Activated CD8-positive, alpha-beta memory T cell treated with anti-CD3 and anti-CD28 coated beads, Interleukin-2, amount 50 U/mL, for 48 hours (primary cell): ENCODE measurements around the gene HM13.
"Not testable (repeated sequence)": the region's sequence is repeated elsewhere in the genome, so short reads cannot be mapped to it uniquely, and the experiment has no call there.

ENCODE experiments used
- DNase-seq: peaks from one replicate; pipeline ENCODE4 v3.0.0-alpha.2; 2020

HM13 gene

GRCh38 chr20:31593221-31594001 lies 79.2 kb downstream of the HM13 start:
- DNase-seq, result no peak

DNA sequence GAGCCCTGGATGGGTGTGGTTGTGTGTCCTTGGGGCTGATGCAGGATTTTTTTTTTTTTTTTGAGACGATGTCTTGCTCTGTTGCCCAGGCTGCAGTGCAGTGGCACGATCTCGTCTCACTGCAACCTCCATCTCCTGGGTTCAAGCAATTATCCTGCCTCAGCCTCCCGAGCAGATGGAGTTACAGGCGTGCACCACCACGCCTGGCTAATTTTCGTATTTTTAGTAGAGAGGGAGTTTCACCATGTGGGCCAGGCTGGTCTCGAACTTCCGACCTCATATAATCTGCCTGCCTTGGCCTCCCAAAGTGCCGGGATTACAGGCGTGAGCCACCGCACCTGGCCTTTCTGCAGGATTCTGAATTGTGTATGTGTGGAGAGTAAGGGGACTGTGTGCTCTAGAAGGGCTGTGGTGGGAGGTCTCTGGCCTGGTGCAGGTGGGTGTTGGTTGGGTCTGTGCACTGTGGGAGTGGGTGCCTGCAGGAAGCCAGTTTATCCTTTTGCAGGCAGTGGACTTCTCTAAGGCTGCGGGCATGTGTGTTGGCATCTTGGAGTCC lies 79.8 kb downstream of the HM13 start:
- DNase-seq, result no peak

GRCh38 chr20:31594558-31595379 lies 80.5 kb downstream of the HM13 start:
- no peak for DNase-seq

DNA sequence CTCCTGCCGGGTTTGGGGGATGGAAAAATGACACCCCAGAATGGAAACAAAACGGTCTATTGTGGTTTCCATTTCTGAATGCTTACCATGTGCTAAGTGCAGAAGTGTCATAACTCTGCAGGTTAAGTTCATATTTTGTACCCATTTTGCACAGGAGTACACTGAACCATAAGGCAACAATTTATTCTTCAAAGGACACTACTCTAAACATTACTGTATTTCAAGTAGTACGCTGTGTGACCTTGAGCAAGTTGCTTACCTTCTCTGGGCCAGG lies 81.1 kb downstream of the HM13 start:
- DNase-seq, result no peak

DNA sequence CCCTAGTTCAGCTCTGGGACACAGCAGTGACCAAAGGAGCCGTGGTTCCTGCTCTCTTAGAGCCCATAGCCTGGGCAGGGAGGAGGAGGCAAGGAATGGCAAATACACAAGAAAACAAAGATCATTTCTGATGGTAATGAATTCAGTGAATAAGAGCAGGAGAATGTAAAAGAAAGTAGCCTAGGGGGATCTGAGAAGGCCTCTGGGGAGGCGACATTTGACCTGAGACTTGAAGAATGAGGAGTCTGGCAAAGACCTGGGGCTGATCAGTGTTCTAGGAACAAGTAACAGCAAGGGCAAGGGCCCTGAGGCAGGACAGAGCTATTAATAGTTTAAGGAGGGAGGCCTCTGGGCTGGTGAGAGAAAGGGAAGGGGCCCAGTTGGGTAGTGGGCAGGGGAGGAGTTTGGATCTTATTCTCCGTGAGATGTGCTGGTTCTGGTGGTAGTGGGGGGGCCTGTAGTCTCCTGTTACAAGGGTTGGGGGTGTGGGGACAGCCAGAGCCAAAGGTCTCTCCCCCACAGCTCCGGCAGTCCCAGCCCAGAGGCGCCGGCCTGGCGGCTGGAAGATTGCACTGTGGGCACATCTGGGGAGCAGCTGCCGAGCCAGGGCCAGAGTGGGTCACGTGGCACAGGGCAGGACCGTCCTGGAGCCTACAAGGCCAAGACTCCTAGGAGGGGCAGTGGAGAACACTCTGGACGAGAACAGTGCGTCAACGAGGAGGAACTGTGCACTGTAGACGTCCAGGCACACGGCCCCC lies 81.6 kb downstream of the HM13 start:
- DNase-seq, result no peak

DNA sequence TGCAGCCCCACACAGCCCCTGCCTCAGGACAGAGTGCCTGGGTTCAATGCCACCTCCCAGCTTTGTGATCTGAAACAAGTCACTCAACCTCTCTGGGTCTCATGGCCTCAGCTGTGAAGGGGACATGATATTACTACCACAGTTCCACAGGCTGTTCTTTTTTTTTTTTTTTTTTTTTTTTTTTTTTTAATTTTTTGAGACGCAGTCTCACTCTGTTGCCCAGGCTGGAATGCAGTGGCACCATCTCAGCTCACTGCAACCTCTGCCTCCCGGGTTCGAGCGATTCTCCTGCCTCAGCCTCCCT lies 82.1 kb downstream of the HM13 start:
- DNase-seq, result not testable (repeated sequence)

DNA sequence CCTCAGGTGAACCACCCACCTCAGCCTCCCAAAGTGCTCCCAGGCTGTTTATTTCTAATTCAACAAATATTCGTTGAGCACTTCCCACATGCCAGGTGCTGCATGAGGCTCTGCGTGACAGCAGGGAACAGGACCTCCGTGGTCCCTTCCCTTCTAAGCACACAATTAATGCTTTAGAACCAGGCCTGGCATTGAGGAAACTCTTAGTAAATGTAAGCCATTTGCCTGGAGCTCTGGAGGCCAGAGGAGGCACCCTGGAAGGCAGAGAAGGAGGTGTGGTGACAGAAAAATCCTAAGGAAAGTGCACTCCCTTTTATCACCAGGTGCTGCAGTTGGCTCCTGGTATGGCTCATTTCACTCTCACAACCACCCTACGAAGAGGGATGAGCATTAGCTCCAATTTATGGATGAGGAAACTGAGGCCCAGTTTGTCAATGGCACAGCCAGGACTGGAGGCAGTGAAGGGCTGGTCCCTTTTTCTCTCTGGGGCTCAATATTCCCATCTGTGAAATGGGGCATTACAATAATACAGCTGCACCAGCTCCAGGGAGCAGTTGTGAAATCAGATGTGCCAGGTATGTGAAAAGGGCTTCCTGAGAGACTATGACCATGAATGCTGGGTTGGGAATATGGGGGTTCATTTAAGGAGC lies 82.7 kb downstream of the HM13 start:
- no peak for DNase-seq

DNA sequence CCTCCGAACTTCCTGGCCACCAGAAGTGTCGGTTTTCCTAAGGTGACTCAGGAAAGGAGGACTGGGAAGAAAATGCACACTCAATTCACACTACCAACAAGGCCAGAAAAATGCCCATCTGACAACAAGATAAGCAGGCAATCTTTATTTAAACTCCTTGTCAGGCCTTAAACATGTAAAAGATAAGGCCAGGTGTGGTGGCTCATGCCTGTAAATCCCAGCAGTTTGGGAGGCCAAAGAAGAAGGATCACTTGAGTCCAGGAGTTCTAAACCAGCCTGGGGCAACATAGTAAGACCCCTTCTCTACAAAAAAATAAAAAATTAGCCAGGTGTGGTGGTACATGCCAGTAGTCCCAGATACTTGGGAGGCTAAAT lies 83.2 kb downstream of the HM13 start:
- no peak for DNase-seq

DNA sequence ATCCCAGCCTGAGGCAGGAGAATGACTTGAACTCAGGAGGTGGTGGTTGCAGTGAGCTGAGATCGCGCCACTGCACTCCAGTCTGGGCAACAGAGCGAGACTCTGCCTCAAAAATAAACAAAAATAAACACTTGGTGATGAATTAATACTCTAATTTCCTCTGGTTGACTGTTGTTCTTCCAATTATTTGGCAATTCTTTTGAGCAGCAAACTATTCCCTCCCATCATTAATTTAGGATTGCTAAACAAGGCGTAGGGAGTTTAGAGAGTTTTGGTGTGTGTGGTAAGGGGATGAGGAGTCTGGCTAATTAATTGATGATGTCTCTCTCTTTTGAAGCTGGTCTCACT lies 88.2 kb downstream of the HM13 start:
- DNase-seq, result no peak

- peak; percentile 69 for DNase-seq
Observed at GRCh38 chr20:31602779-31603441, 88.7 kb downstream of the HM13 start.

- peak; percentile 87 for DNase-seq
Observed at GRCh38 chr20:31603822-31604566, 89.8 kb downstream of the HM13 start.

- DNase-seq, result peak; percentile 55
Observed at GRCh38 chr20:31604567-31605030, 90.4 kb downstream of the HM13 start.

DNA sequence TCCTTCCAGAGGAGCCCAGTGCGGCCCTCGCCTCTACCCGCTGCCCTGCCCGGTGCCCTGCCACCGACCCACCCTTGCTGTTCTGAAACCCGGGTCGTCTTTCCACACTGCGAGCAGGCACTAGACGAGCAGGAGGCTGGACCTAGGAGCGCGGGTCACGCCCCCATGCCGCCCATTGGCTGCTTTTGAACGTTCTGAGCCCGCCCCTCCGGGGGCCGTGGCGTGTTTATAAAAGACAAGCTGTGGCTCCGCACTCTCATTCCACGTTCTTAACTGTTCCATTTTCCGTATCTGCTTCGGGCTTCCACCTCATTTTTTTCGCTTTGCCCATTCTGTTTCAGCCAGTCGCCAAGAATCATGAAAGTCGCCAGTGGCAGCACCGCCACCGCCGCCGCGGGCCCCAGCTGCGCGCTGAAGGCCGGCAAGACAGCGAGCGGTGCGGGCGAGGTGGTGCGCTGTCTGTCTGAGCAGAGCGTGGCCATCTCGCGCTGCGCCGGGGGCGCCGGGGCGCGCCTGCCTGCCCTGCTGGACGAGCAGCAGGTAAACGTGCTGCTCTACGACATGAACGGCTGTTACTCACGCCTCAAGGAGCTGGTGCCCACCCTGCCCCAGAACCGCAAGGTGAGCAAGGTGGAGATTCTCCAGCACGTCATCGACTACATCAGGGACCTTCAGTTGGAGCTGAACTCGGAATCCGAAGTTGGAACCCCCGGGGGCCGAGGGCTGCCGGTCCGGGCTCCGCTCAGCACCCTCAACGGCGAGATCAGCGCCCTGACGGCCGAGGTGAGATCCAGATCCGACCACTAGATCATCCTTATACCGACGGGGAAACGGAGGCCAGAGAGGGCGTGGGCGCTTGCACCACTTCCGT lies 91.0 kb downstream of the HM13 start, which contains the start of gene ID1:
Gene ID1 (plus strand): TSS at position 259 of the 871 bp plus-strand sequence. CDS start 99 bp downstream, at position 358.
- peak; percentile 88 for DNase-seq

GRCh38 chr20:31605902-31606803 lies 91.9 kb downstream of the HM13 start:
- peak; percentile 61 for DNase-seq

- no peak for DNase-seq
Observed at GRCh38 chr20:31606804-31607639, 92.8 kb downstream of the HM13 start.

GRCh38 chr20:31607640-31608250 lies 93.5 kb downstream of the HM13 start:
- no peak for DNase-seq

GRCh38 chr20:31608251-31608945 lies 94.2 kb downstream of the HM13 start:
- DNase-seq, result no peak
